Mammary epithelial cell (primary cell): ENCODE data around the gene HPCA.

Source experiments
- EZH2 ChIP-seq: IDR thresholded peaks from 2 replicates; pipeline ENCODE4 v1.6.1; 2012; ENCODE audit warnings: low read length, inconsistent platforms, borderline replicate concordance
- TF ChIP-seq, protein P1 (sequence below), 2 donors: IDR thresholded peaks in 1 of 2; conservative IDR thresholded peaks in 1 of 2; 2 replicates each; pipeline ENCODE4 v1.5.1; 2011 to 2012; ENCODE audit warnings: inconsistent platforms in 2 of 2, low read length in 2 of 2, mild to moderate bottlenecking in 2 of 2, control low read depth in 1 of 2, low read depth in 1 of 2; ENCODE audit not compliant: insufficient read depth in 1 of 2; ENCODE audit errors: extremely low read depth in 1 of 2

DNA sequence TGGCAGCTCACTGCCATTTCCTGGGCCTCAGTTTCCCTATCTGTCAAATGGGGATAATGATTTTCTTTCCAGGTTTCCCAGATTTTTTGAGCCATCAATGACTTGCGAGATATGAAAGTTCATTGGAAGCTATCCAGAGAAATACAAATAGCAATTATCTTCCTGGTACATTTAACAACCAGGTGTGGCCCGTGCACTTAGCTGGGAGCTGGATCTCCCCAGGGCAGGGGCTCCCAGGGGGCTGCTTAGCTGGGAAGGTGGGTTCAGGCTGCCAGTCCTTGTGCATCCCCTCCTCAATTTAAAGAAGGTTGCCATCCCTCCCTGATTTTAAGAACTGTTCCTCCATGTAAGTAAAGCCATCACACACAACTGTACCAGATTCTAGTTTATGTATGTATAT, 18.5 kb downstream of the HPCA start:
- TF ChIP-seq, protein P1, sequence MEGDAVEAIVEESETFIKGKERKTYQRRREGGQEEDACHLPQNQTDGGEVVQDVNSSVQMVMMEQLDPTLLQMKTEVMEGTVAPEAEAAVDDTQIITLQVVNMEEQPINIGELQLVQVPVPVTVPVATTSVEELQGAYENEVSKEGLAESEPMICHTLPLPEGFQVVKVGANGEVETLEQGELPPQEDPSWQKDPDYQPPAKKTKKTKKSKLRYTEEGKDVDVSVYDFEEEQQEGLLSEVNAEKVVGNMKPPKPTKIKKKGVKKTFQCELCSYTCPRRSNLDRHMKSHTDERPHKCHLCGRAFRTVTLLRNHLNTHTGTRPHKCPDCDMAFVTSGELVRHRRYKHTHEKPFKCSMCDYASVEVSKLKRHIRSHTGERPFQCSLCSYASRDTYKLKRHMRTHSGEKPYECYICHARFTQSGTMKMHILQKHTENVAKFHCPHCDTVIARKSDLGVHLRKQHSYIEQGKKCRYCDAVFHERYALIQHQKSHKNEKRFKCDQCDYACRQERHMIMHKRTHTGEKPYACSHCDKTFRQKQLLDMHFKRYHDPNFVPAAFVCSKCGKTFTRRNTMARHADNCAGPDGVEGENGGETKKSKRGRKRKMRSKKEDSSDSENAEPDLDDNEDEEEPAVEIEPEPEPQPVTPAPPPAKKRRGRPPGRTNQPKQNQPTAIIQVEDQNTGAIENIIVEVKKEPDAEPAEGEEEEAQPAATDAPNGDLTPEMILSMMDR (conservative IDR thresholded peaks at IDR 0.05 in 1 of 2, IDR thresholded peaks at IDR 0.05 in 1 of 2; ENCODE audit: extremely low read depth in 1 of 2, insufficient read depth in 1 of 2, low read depth in 1 of 2, low read length in 2 of 2), result no peak
- no peak for TF ChIP-seq EZH2
